HG02759 (cell line): Measurements from ENCODE around the gene ZNF775.
A peak's percentile ranks its signal among the peaks of the same experiment; 100 is the strongest.

Experiments used
- ATAC-seq: cut with Tn5 transposase; IDR thresholded peaks from one replicate; pipeline ENCODE4 v1.9.1; 2021; ENCODE audit warnings: mild to moderate bottlenecking, moderate library complexity; ENCODE audit not compliant: unreplicated experiment

Gene ZNF775

GRCh38 chr7:150432915-150433892 lies 54.1 kb downstream of the ZNF775 start:
- peak; percentile 21 for ATAC-seq

GRCh38 chr7:150434240-150434639 lies 55.1 kb downstream of the ZNF775 start:
- no peak for ATAC-seq

GRCh38 chr7:150435047-150435389 lies 55.9 kb downstream of the ZNF775 start:
- ATAC-seq, result no peak

- peak; percentile 95 for ATAC-seq
Observed at GRCh38 chr7:150435390-150436073, 56.4 kb downstream of the ZNF775 start.

- ATAC-seq, result no peak
Observed at GRCh38 chr7:150439967-150440366, 60.8 kb downstream of the ZNF775 start.

- ATAC-seq, result no peak
Observed at GRCh38 chr7:150441524-150441923, 62.4 kb downstream of the ZNF775 start.

GRCh38 chr7:150442811-150443210 lies 63.7 kb downstream of the ZNF775 start:
- ATAC-seq, result no peak

GRCh38 chr7:150443793-150444540 lies 64.8 kb downstream of the ZNF775 start:
- no peak for ATAC-seq

- no peak for ATAC-seq
Observed at GRCh38 chr7:150444674-150445365, 65.7 kb downstream of the ZNF775 start.

- no peak for ATAC-seq
Observed at GRCh38 chr7:150446288-150446938, 67.3 kb downstream of the ZNF775 start.
